Lower leg skin (tissue), 3 donors: Measurements from ENCODE around the gene SFPQ.

Source experiments
- CTCF ChIP-seq, 3 donors: fragments of 450-650 bp; IDR thresholded peaks; one replicate each; pipeline ENCODE4 v1.5.1; 2016; ENCODE audit warnings: antibody characterized with exemption in 3 of 3, mild to moderate bottlenecking in 3 of 3, moderate library complexity in 2 of 3
- POLR2A ChIP-seq, 2 donors: fragments of 450-650 bp; IDR thresholded peaks; one replicate each; pipeline ENCODE4 v1.6.1; 2016 to 2017; ENCODE audit warnings: antibody characterized with exemption in 2 of 2, mild to moderate bottlenecking in 1 of 2, moderate library complexity in 1 of 2

GRCh38 chr1:35215346-35215745, 22.4 kb upstream of the SFPQ start:
- TF ChIP-seq POLR2A (IDR thresholded peaks at IDR 0.05) (no peak), CTCF (IDR thresholded peaks at IDR 0.05) (no peak)
